OCI-LY7 (cell line): ENCODE results near the gene CCRL2. TPM values are rescaled to one million over a fixed set of nuclear protein-coding genes. Genes with fewer than 3 reads are reported as not detected.

Source experiments
- BruUV-seq: library from RNA; stranded (reverse); fragments of 400-500 nt; replicated peaks from 2 replicates; lab custom pipeline; 2021; lab: Mats Ljungman, UMichigan
- CTCF ChIA-PET: fragments of 300-600 bp; sonication (Branson Sonifier 250); formaldehyde crosslinking; loops from one replicate; lab custom pipeline; 2022; ENCODE audit warnings: antibody characterized with exemption; ENCODE audit not compliant: unreplicated experiment; lab: Charles Lee
- POLR2A ChIA-PET: fragments of 300-600 bp; sonication (Branson Sonifier 250); formaldehyde crosslinking; loops from one replicate; lab custom pipeline; 2022; ENCODE audit warnings: antibody characterized with exemption; lab: Charles Lee
- DNase-seq: peaks from one replicate; pipeline ENCODE4 v3.0.0-alpha.2; 2015; ENCODE audit warnings: low spot score
- H2AFZ ChIP-seq: fragments of 200-600 bp; sonication (generic), shearing (Covaris generic); 2 replicates; pipeline ENCODE4 v1.6.1; 2014; ENCODE audit warnings: mild to moderate bottlenecking, antibody characterized with exemption, low read length, moderate library complexity
- H3K27ac ChIP-seq: fragments of 200-600 bp; sonication (generic); 2 replicates; pipeline ENCODE4 v1.5.1; 2014; ENCODE audit warnings: mixed run types, low read depth, mild to moderate bottlenecking, moderate library complexity, low read length, inconsistent platforms; ENCODE audit not compliant: poor library complexity, severe bottlenecking
- H3K36me3 ChIP-seq: fragments of 200-600 bp; sonication (generic); 2 replicates; pipeline ENCODE4 v1.6.1; 2014; ENCODE audit warnings: mild to moderate bottlenecking, antibody characterized with exemption, low read length, moderate library complexity, mixed read lengths; ENCODE audit not compliant: insufficient read depth
- H3K4me1 ChIP-seq: fragments of 200-600 bp; sonication (generic); 2 replicates; pipeline ENCODE4 v1.5.1; 2014; ENCODE audit warnings: mild to moderate bottlenecking, low read length; ENCODE audit not compliant: insufficient read depth, poor library complexity, severe bottlenecking
- H3K4me2 ChIP-seq: fragments of 200-600 bp; sonication (generic); 2 replicates; pipeline ENCODE4 v1.6.1; 2014; ENCODE audit warnings: mild to moderate bottlenecking, low read length
- H3K4me3 ChIP-seq: fragments of 200-600 bp; sonication (generic); 2 replicates; pipeline ENCODE4 v1.5.1; 2014; ENCODE audit warnings: mild to moderate bottlenecking, low read depth, low read length; ENCODE audit not compliant: poor library complexity, severe bottlenecking
- H3K79me2 ChIP-seq: fragments of 200-600 bp; sonication (generic); 2 replicates; pipeline ENCODE4 v1.6.1; 2016; ENCODE audit warnings: low read depth, mild to moderate bottlenecking, low read length, moderate library complexity, mixed read lengths; ENCODE audit not compliant: insufficient read depth
- H3K9me2 ChIP-seq: fragments of 200-600 bp; sonication (generic); 2 replicates; pipeline ENCODE4 v1.6.1; 2016; ENCODE audit warnings: mild to moderate bottlenecking, low read length, mixed read lengths; ENCODE audit not compliant: insufficient read depth
- H3K9me3 ChIP-seq: fragments of 200-600 bp; sonication (generic); 2 replicates; pipeline ENCODE4 v1.6.1; 2014; ENCODE audit warnings: mild to moderate bottlenecking, mixed run types, low read length, mixed read lengths
- H4K20me1 ChIP-seq: fragments of 200-600 bp; sonication (generic); 2 replicates; pipeline ENCODE4 v1.6.1; 2014; ENCODE audit warnings: mild to moderate bottlenecking, antibody characterized with exemption, low read length, moderate library complexity, mixed read lengths; ENCODE audit not compliant: insufficient read depth
- EZH2phosphoT487 ChIP-seq: fragments of 200-600 bp; sonication (generic); IDR thresholded peaks from 2 replicates; pipeline ENCODE4 v1.6.1; 2018; ENCODE audit warnings: low read depth, borderline replicate concordance, mild to moderate bottlenecking, mixed run types, antibody characterized with exemption, low read length, moderate library complexity, mixed read lengths
- intact Hi-C: fragments of 100-400 bp; cut with micrococcal nuclease; formaldehyde crosslinking; loops from one replicate; pipeline ENCODE4 v1.10.0; 2022; ENCODE audit not compliant: unreplicated experiment
- total RNA-seq, 2 experiments: library from RNA; depleted of rRNA in 1 of 2; stranded (reverse); fragments of >200 nt in 1 of 2; shearing (Covaris generic) in 1 of 2; gene quantifications; 2 replicates each; pipeline ENCODE4 v1.2.3, GENCODE V29; 2014 to 2022
- TF ChIP-seq, protein P1 (sequence below): fragments of 200-600 bp; sonication (generic); conservative IDR thresholded peaks from 2 replicates; pipeline ENCODE4 v1.5.1; 2014; ENCODE audit warnings: mild to moderate bottlenecking, antibody characterized with exemption, low read length, moderate library complexity, mixed read lengths

CCRL2 gene
- total RNA-seq, 2 experiments from 2014 or later: 0.41 to 2.2 TPM

DNA sequence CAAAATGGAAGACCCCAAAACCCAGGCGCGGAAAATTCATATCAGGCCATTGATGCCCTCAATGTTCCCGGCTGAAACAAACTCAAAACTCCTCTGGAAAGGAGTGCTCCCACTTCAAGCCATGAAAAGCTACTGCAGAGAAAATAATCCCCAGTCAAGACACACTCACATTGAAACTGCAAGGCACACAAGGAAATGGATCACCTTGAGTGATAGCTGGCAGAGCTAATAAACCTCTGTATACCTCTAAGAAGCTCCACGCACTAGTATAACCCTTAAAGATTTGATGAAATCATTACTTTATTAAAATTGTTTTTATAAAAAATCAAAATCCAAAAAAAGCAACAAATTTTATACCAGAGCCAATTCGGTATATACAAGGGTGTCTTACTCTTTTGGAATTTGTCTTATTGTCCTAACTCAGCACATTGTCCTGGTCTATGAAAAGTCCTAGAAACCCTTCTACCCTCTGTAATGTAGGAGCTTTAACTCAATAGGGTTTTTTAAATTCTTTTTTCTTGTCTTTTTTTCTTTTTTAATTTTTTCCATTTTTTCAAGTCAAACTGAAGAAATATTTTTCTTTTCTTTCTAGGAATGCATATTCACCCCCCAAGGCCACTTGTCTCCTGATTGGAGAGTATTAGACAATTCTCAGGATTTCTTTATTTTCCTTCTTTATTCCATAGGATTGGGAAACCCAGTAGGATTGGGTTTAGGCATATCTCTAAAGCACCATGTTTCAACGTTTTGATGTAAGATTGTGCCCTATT lies 8.7 kb upstream of the CCRL2 start:
- POLR2A ChIA-PET: interaction anchor here (2.2 kb wide), 1 partner anchor 15 kb away, joined by 7 read pairs; no protein-coding TSS in a partner anchor
- no peaks in the 10 kb centered on the region for H3K9me2 ChIP-seq
- BruUV-seq: no TSS peak
- no peak overlapping the region for H2AFZ ChIP-seq
- H3K4me3 ChIP-seq: no peak overlapping the region
- intact Hi-C loops: no loop called here
- no peak for DNase-seq
- H4K20me1 ChIP-seq: no peaks in the 10 kb centered on the region
- H3K79me2 ChIP-seq: no peaks in the 10 kb centered on the region
- CTCF ChIA-PET: no interaction called here
- H3K4me2 ChIP-seq: no peak overlapping the region
- no peak for TF ChIP-seq EZH2phosphoT487
- TF ChIP-seq, protein P1, sequence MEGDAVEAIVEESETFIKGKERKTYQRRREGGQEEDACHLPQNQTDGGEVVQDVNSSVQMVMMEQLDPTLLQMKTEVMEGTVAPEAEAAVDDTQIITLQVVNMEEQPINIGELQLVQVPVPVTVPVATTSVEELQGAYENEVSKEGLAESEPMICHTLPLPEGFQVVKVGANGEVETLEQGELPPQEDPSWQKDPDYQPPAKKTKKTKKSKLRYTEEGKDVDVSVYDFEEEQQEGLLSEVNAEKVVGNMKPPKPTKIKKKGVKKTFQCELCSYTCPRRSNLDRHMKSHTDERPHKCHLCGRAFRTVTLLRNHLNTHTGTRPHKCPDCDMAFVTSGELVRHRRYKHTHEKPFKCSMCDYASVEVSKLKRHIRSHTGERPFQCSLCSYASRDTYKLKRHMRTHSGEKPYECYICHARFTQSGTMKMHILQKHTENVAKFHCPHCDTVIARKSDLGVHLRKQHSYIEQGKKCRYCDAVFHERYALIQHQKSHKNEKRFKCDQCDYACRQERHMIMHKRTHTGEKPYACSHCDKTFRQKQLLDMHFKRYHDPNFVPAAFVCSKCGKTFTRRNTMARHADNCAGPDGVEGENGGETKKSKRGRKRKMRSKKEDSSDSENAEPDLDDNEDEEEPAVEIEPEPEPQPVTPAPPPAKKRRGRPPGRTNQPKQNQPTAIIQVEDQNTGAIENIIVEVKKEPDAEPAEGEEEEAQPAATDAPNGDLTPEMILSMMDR: no peak
- no peaks in the 10 kb centered on the region for H3K4me1 ChIP-seq
- H3K27ac ChIP-seq: no peak overlapping the region
- no peaks in the 10 kb centered on the region for H3K9me3 ChIP-seq
- no peaks in the 10 kb centered on the region for H3K36me3 ChIP-seq

DNA sequence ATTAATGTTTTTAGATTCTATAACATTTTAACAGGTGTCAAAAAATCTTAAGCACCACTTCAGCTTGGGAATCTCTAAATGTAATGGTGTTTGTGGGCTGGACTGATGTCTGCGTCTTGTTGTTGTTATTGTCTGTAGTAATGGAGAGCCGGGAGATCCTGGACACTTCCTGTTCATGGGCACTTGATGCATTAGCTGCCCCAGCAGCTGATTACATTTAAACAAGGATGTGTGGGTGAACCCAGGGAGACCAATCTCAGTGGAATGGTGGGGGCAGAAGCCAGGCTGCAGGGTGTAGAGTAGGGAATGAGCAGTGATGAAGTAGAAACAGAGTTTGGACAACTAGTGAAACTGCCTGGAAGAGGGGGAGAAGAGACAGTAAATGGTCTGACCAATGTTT lies 8.0 kb upstream of the CCRL2 start:
- intact Hi-C loops: no loop called here
- CTCF ChIA-PET: no interaction called here
- H3K4me3 ChIP-seq: no peak overlapping the region
- no peaks in the 10 kb centered on the region for H3K4me1 ChIP-seq
- H3K27ac ChIP-seq: no peak overlapping the region
- no peaks in the 10 kb centered on the region for H3K9me2 ChIP-seq
- H2AFZ ChIP-seq: no peak overlapping the region
- H4K20me1 ChIP-seq: no peaks in the 10 kb centered on the region
- DNase-seq: no peak
- H3K9me3 ChIP-seq: no peaks in the 10 kb centered on the region
- no peaks in the 10 kb centered on the region for H3K79me2 ChIP-seq
- no TSS peak for BruUV-seq
- no peak overlapping the region for H3K4me2 ChIP-seq
- TF ChIP-seq, protein P1: no peak
- no peak for TF ChIP-seq EZH2phosphoT487
- H3K36me3 ChIP-seq: no peaks in the 10 kb centered on the region
- POLR2A ChIA-PET: interaction anchor here (2.2 kb wide), 1 partner anchor 16 kb away, joined by 7 read pairs; no protein-coding TSS in a partner anchor

DNA sequence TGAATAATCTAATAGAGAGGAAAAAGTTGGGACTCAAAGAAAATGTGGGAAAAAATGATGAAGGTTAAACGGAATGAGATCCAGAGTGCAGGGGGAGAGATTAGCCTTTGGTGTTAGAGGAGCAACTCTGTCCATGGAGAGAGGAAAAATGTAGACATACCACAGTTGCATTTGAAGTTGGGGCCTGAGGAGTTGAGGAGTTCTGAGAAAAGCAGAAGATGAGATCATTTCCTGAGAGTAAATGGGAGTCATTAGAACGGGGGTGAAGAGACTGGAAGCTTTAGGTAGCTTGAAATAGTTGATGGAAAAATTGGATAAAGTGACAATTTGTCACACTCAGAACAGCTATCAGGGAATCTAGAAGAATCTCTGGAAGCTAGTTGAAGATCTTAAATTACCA lies 7.5 kb upstream of the CCRL2 start:
- Histone ChIP-seq H3K4me1 (no peaks in the 10 kb centered on the region), H3K79me2 (no peaks in the 10 kb centered on the region), H3K4me3 (no peak overlapping the region), H3K4me2 (no peak overlapping the region), H3K9me2 (no peaks in the 10 kb centered on the region), H3K27ac (no peak overlapping the region), H3K9me3 (no peaks in the 10 kb centered on the region), H3K36me3 (no peaks in the 10 kb centered on the region), H4K20me1 (no peaks in the 10 kb centered on the region), H2AFZ (no peak overlapping the region)
- no TSS peak for BruUV-seq
- TF ChIP-seq EZH2phosphoT487: no peak
- TF ChIP-seq, protein P1: no peak
- intact Hi-C loops: no loop called here
- CTCF ChIA-PET: no interaction called here
- POLR2A ChIA-PET: interaction anchor here (2.1 kb wide), 1 partner anchor 16 kb away, joined by 7 read pairs; no protein-coding TSS in a partner anchor
- no peak for DNase-seq
